GM19043 (cell line): ENCODE results near the gene ADAMTS8.

Source experiments
- ATAC-seq: cut with Tn5 transposase; IDR thresholded peaks from one replicate; pipeline ENCODE4 v1.9.1; 2021; ENCODE audit warnings: low read depth; ENCODE audit not compliant: unreplicated experiment

ADAMTS8 gene

GRCh38 chr11:130358398-130358797 is 70.0 kb downstream of the ADAMTS8 start:
- ATAC-seq: no peak
